MV-4-11 (cell line): Measurements from ENCODE around the gene CACNA1H.
A peak's percentile ranks its signal among the peaks of the same experiment; 100 is the strongest.
"Not testable (repeated sequence)": the region's sequence is repeated elsewhere in the genome, so short reads cannot be mapped to it uniquely, and the experiment has no call there.

Source experiments
- DNase-seq: peaks from one replicate; lab custom pipeline; 2025; lab: John Stamatoyannopoulos, UW

CACNA1H gene

DNA sequence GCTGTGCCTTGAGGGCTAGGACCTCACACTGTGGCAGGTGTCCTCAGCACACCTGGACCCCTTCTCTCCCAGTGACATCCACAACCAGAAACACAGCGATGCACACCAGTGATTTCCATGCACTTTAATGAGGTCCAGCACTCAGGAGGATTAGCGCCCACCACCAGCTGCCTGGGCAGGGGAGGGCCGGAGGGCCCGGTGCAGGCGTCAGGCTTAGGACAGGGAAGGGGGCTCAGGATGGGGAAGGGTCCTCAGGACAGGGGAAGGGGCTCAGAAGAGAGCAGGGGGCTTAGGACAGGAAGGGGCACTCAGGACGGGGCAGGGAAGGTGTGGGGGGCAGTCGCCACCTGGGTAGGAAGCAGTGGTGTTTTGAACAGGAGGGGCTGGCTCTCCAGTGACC lies 75.3 kb downstream of the CACNA1H start:
- not testable (repeated sequence) for DNase-seq

- DNase-seq, result not testable (repeated sequence)
These were observed 76.6 kb downstream of the CACNA1H start for GRCh38 chr16:1229476-1229875.

DNA sequence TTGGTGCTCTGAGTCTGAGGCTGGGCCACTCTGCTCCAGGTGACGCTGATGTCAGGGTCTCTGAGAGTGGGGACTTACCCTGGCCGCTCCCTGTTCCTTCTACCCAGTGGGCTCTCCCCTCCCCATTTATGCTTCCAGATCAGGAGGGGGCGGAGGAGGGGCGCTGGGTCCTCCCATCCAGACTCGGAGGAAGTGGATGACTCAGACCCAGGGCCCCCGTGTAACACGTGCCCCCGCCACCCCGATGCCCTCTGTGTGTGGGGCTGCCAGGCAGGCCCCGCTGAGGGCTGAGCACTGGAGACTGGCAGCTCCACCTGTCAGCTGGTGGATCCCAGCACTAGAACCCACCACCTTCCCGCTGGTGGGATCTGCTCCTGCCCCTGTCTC lies 77.2 kb downstream of the CACNA1H start, which contains the start of gene TPSB2:
TPSB2 (minus strand) TSS at position 101 of the 387 bp plus-strand sequence. CDS start 233 bp downstream, outside the sequence.
- not testable (repeated sequence) for DNase-seq

- DNase-seq, result not testable (repeated sequence)
These were observed 77.7 kb downstream of the CACNA1H start for GRCh38 chr16:1230471-1231212.

- not testable (repeated sequence) for DNase-seq
These were observed 78.4 kb downstream of the CACNA1H start for GRCh38 chr16:1231301-1231700.

DNA sequence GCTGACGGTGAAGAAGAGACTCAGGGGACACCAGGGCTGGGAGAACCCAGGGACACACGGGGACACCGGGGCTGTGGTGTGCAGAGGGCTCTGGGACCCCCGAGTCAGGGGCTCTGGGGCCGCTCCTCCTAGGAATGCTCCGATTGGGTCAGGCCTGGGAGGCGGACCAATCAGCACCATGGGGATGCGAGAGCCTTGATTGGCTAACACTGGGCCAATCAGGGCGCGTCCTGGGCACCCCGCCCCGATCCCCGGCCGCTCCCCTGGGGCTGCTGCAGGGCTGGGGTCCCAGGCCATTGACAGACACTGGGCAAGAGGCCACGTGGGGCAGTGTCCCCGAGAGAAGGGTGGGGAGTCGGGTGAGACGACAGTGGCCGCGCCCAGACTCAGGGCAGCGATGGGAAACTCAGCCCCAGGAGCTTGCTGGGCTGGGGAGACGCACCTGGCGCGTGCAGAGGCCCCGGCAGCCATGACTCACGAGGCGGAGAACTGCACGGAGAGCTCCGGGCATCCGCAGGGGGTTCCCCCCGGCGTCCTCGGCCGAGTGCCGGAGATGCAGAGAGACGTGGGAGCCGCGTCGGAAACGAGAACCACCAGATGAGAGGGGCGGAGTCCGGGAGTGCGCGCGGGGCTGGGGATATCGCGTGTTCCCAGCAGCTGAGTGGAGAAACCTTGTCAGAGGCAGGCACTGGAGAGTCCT lies 79.3 kb downstream of the CACNA1H start:
- not testable (repeated sequence) for DNase-seq

DNA sequence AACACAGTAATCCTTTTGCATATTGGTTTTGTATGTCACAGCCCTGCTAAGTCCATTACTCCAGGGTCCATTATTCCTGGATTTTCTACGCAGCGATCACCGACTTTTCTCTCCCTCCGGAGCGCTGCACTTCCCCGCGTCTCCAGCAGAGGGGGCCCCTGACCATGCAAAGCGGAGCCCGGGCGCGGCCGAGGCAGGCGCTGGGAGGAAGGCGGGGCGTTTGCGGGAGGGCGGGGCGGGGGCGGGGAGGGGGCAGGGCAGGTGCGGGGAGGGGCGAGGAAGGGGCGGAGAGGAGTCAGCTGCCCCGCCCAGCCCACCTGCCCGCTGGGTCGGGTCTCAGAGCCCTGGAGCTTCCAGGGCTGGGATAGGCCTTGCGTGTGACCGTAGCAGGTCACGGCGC lies 83.8 kb downstream of the CACNA1H start:
- not testable (repeated sequence) for DNase-seq

DNA sequence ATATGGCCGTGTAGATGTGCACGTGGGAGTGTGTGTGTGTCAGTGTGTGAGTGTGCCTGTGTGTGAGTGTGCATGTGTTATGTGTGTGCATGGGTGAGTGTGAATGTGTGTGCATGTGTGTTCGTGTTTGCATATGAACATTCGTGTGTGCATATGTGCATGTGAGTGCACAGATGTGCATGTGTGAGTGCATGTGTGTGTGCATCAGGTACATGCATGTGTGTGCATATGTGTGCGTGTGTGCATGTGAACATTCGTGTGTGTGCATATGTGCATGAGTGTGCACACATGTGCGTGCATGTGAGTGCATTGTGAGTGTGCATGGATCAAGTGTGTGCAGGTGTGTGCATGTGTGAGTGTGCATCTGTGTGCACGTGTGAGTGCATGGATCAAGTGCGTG lies 85.1 kb downstream of the CACNA1H start:
- no peak for DNase-seq

GRCh38 chr16:1238909-1239308 lies 86.0 kb downstream of the CACNA1H start:
- DNase-seq, result not testable (repeated sequence)

DNA sequence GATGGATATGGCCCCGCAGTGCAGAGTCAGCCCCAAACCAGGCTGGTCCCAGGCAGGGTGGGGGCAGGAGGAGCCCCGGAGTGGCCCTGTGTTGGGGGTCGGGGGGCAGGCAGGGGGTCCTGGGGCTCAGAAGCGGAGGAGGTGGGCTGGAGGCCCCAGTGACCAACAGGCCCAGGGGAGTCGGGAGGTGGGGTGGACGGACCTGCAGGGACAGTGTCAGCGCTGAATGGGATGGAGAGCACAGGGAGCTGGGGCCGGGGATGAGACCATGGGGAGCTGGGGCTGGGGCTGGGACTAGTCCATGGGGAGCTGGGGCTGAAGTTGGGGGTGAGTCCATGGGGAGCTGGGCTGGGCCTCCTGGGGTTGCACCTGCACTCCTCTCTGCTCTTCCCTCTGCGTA lies 86.7 kb downstream of the CACNA1H start:
- not testable (repeated sequence) for DNase-seq

- not testable (repeated sequence) for DNase-seq
These were observed 87.5 kb downstream of the CACNA1H start, which contains the start of gene TPSAB1 for GRCh38 chr16:1240436-1240835. TSS of gene TPSAB1 (plus strand) at chr16:1240705. CDS start at chr16:1240939, 234 bp downstream.

DNA sequence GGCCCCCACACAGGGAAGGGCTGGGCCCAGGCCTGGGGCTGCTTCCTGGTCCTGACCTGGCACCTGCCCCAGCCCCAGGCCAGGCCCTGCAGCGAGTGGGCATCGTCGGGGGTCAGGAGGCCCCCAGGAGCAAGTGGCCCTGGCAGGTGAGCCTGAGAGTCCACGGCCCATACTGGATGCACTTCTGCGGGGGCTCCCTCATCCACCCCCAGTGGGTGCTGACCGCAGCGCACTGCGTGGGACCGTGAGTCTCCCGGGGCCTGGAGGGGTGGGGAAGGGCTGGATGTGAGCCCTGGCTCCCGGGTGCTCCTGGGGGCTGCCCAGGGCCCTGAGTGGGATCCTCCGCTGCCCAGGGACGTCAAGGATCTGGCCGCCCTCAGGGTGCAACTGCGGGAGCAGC lies 88.2 kb downstream of the CACNA1H start:
- DNase-seq, result not testable (repeated sequence)

GRCh38 chr16:1243363-1243762 lies 90.5 kb downstream of the CACNA1H start:
- not testable (repeated sequence) for DNase-seq

DNA sequence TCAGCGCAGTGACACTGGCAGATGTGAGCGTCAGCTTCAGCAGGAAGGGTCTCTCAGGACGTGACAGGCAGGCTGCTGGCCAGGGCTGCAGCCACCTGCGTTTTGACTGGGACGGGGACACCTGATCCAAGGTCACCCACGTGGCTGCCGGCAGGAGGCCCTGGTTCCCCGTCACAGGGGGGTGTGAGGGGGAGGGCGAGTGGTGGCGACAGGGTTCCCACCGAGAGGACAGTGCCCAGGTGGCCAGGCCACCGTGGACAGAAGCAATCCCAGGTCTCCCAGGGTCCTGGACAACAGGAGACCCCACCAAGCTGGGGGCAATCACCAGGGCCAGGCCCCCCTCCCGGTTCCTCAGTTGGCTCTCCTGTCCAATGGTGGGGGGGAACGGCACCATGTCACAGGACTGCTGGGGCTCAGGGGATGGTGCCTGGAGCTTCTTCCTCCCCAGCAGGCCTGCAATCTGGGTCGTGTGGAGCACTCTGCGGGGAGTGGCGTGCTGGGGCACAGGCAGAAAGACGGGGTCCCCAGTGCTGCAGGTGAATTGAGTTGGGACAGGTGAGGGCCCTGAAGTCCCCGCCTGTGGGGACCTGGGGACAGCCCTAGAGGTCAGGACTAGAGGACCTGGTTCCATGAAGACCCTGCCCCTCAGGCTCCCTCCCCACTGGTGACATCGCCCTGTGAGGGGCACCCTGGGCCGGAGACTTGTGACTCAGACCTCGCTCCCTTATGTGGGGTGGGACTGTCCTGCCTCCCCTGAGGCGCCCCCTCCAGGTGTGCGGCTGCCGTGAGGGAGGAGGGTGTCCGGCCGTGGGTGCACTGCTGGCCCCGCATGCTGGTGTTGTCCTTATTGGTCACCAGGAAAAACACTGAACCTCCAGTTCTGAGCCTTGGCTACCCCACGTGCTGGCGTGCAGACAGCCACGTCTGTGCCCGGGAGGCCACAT lies 91.3 kb downstream of the CACNA1H start:
- DNase-seq, result not testable (repeated sequence)

- DNase-seq, result peak; percentile 69
These were observed 92.0 kb downstream of the CACNA1H start for GRCh38 chr16:1244881-1245280.

DNA sequence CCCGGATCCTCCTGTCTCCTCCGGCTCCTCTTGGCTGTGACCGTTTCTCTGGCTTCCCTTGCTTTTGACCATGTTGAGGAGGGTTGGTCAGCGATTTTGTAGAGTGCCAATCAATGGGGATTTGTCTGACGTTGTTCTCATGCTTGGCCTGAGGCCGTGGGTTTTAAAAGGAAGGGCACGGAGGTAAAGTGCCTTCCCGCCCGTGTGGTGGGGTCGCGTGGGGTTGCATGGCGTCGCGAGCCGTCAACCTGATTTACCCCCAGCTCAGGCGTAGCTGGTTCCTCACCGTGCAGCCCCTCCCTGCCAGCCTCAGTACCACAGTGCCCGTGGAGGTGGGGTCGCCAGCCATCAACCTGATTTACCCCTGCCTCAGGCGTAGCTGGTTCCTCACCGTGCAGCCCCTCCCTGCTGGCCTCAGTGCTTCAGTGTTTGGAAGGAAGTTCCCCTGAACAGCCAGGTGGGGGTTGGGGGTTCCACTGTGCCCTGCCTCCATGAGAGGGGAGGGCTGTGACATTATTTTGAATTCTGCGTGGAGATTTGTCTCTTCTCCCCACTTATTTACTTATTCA lies 92.6 kb downstream of the CACNA1H start:
- DNase-seq, result no peak

DNA sequence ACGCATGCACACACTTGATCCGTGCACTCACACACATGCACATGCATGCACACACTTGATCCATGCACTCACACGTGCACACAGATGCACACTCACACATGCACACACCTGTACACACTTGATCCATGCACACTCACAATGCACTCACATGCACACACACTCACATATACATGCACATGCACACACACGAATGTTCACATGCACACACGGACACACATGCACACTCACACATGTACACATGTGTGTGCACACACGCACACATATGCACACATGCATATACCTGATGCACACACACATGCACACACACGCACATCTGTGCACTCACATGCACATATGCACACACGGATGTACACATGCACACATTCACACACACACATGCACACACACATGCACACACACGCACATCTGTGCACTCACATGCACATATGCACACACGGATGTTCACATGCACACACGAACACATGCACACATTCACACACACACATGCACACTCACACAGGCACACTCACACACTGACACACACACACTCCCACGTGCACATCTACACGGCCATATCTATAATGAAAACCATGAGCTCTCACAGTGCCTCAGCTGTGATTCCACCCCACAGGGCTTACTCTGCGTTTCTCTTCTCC lies 95.1 kb downstream of the CACNA1H start:
- DNase-seq, result not testable (repeated sequence)

DNA sequence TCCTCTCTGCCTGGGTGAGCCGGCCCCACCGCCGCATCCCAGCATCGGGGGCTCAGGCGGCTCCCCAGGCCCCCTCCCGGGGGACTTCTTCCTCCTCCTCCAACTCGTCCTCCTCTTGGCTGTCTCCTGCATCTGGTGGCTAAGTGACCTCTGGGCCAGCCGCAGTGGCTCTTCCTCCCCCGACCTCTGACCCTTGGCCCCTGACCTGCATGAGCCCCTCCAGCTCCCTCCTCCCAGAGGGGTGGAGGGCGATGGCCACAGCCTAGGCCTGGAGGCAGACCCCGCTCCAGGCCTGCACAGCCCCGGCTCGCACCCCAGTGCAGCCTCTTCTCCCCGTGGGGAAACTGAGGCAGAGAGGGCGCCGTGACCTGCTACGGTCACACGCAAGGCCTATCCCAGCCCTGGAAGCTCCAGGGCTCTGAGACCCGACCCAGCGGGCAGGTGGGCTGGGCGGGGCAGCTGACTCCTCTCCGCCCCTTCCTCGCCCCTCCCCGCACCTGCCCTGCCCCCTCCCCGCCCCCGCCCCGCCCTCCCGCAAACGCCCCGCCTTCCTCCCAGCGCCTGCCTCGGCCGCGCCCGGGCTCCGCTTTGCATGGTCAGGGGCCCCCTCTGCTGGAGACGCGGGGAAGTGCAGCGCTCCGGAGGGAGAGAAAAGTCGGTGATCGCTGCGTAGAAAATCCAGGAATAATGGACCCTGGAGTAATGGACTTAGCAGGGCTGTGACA lies 96.3 kb downstream of the CACNA1H start:
- DNase-seq, result not testable (repeated sequence)

DNA sequence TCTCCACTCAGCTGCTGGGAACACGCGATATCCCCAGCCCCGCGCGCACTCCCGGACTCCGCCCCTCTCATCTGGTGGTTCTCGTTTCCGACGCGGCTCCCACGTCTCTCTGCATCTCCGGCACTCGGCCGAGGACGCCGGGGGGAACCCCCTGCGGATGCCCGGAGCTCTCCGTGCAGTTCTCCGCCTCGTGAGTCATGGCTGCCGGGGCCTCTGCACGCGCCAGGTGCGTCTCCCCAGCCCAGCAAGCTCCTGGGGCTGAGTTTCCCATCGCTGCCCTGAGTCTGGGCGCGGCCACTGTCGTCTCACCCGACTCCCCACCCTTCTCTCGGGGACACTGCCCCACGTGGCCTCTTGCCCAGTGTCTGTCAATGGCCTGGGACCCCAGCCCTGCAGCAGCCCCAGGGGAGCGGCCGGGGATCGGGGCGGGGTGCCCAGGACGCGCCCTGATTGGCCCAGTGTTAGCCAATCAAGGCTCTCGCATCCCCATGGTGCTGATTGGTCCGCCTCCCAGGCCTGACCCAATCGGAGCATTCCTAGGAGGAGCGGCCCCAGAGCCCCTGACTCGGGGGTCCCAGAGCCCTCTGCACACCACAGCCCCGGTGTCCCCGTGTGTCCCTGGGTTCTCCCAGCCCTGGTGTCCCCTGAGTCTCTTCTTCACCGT lies 100.9 kb downstream of the CACNA1H start:
- DNase-seq, result not testable (repeated sequence)

DNA sequence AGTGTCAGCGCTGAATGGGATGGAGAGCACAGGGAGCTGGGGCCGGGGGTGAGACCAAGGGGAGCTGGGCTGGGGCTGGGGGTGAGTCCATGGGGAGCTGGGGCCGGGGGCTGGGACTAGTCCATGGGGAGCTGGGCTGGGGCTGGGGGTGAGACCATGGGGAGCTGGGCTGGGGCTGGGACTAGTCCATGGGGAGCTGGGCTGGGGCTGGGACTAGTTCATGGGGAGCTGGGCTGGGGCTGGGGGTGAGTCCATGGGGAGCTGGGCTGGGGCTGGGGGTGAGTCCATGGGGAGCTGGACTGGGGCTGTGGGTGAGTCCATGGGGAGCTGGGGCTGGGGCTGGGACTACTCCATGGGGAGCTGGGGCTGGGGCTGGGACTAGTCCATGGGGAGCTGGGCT lies 101.9 kb downstream of the CACNA1H start:
- not testable (repeated sequence) for DNase-seq
